ENCODE data around the gene DUSP2.

DUSP2 gene

GRCh38 chr2:96186562-96186961, 41.3 kb upstream of the DUSP2 start:
- Histone ChIP-seq H3K27me3 (ENCODE audit: insufficient read depth, low read length) (no peaks in the 10 kb centered on the region), H3F3A (ENCODE audit: insufficient read depth, low read length) (peaks cover under 1% of the 10 kb centered on the region), H3K4me3 (ENCODE audit: low read depth, low read length, poor library complexity, severe bottlenecking) (no peak overlapping the region), H3K9ac (ENCODE audit: low read length) (no peak overlapping the region), H3K79me2 (ENCODE audit: insufficient read depth, low read length) (no peaks in the 10 kb centered on the region), H3K36me3 (ENCODE audit: insufficient read depth, low read length) (peaks cover 84% of the 10 kb centered on the region), H3K9me2 (ENCODE audit: low read depth, low read length) (no peaks in the 10 kb centered on the region), H3K9me3 (ENCODE audit: low read length) (no peaks in the 10 kb centered on the region), H4K20me1 (ENCODE audit: insufficient read depth, low read length) (no peaks in the 10 kb centered on the region), H3K27ac (ENCODE audit: low read depth, low read length, poor library complexity, severe bottlenecking) (no peak overlapping the region), H2AFZ (ENCODE audit: low read length) (no peak overlapping the region), H3K4me2 (ENCODE audit: low read length) (no peak overlapping the region), H3K4me1 (ENCODE audit: insufficient read depth, low read length, severe bottlenecking) (no peaks in the 10 kb centered on the region)
- TF ChIP-seq EZH2 (IDR thresholded peaks at IDR 0.05; ENCODE audit: borderline replicate concordance, low read length), result no peak
- TF ChIP-seq, protein P1, sequence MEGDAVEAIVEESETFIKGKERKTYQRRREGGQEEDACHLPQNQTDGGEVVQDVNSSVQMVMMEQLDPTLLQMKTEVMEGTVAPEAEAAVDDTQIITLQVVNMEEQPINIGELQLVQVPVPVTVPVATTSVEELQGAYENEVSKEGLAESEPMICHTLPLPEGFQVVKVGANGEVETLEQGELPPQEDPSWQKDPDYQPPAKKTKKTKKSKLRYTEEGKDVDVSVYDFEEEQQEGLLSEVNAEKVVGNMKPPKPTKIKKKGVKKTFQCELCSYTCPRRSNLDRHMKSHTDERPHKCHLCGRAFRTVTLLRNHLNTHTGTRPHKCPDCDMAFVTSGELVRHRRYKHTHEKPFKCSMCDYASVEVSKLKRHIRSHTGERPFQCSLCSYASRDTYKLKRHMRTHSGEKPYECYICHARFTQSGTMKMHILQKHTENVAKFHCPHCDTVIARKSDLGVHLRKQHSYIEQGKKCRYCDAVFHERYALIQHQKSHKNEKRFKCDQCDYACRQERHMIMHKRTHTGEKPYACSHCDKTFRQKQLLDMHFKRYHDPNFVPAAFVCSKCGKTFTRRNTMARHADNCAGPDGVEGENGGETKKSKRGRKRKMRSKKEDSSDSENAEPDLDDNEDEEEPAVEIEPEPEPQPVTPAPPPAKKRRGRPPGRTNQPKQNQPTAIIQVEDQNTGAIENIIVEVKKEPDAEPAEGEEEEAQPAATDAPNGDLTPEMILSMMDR (IDR thresholded peaks at IDR 0.05; ENCODE audit: low read length), result no peak

GRCh38 chr2:96185516-96185915, 40.3 kb upstream of the DUSP2 start:
- Histone ChIP-seq H3K9ac (ENCODE audit: low read length) (no peak overlapping the region), H3K9me2 (ENCODE audit: low read depth, low read length) (no peaks in the 10 kb centered on the region), H3K79me2 (ENCODE audit: insufficient read depth, low read length) (no peaks in the 10 kb centered on the region), H4K20me1 (ENCODE audit: insufficient read depth, low read length) (no peaks in the 10 kb centered on the region), H3K4me2 (ENCODE audit: low read length) (no peak overlapping the region), H3F3A (ENCODE audit: insufficient read depth, low read length) (peaks cover 6% of the 10 kb centered on the region), H3K27me3 (ENCODE audit: insufficient read depth, low read length) (no peaks in the 10 kb centered on the region), H3K9me3 (ENCODE audit: low read length) (no peaks in the 10 kb centered on the region), H3K36me3 (ENCODE audit: insufficient read depth, low read length) (peaks cover 74% of the 10 kb centered on the region), H3K4me3 (ENCODE audit: low read depth, low read length, poor library complexity, severe bottlenecking) (no peak overlapping the region), H2AFZ (ENCODE audit: low read length) (no peak overlapping the region), H3K27ac (ENCODE audit: low read depth, low read length, poor library complexity, severe bottlenecking) (no peak overlapping the region), H3K4me1 (ENCODE audit: insufficient read depth, low read length, severe bottlenecking) (no peaks in the 10 kb centered on the region)
- TF ChIP-seq, protein P1 (IDR thresholded peaks at IDR 0.05; ENCODE audit: low read length), result no peak
- TF ChIP-seq EZH2 (IDR thresholded peaks at IDR 0.05; ENCODE audit: borderline replicate concordance, low read length), result no peak

- H3K9me3 ChIP-seq (ENCODE audit: low read length), result no peaks in the 10 kb centered on the region
- no peak overlapping the region for H3K4me2 ChIP-seq (ENCODE audit: low read length)
- peaks cover 8% of the 10 kb centered on the region for H3F3A ChIP-seq (ENCODE audit: insufficient read depth, low read length)
- H3K27ac ChIP-seq (ENCODE audit: low read depth, low read length, poor library complexity, severe bottlenecking), result no peak overlapping the region
- H3K4me3 ChIP-seq (ENCODE audit: low read depth, low read length, poor library complexity, severe bottlenecking), result no peak overlapping the region
- no peaks in the 10 kb centered on the region for H4K20me1 ChIP-seq (ENCODE audit: insufficient read depth, low read length)
- H3K36me3 ChIP-seq (ENCODE audit: insufficient read depth, low read length), result peaks cover 68% of the 10 kb centered on the region
- no peaks in the 10 kb centered on the region for H3K79me2 ChIP-seq (ENCODE audit: insufficient read depth, low read length)
- H3K27me3 ChIP-seq (ENCODE audit: insufficient read depth, low read length), result no peaks in the 10 kb centered on the region
- H3K9ac ChIP-seq (ENCODE audit: low read length), result no peak overlapping the region
- no peak overlapping the region for H2AFZ ChIP-seq (ENCODE audit: low read length)
- TF ChIP-seq EZH2 (IDR thresholded peaks at IDR 0.05; ENCODE audit: borderline replicate concordance, low read length), result no peak
- TF ChIP-seq, protein P1 (IDR thresholded peaks at IDR 0.05; ENCODE audit: low read length), result no peak
- H3K9me2 ChIP-seq (ENCODE audit: low read depth, low read length), result no peaks in the 10 kb centered on the region
- no peaks in the 10 kb centered on the region for H3K4me1 ChIP-seq (ENCODE audit: insufficient read depth, low read length, severe bottlenecking)
Measured at GRCh38 chr2:96184989-96185388, 39.7 kb upstream of the DUSP2 start.

All from OCI-LY1 (cell line).